Stimulated activated CD8-positive, alpha-beta memory T cell treated with anti-CD3 and anti-CD28 coated beads, Interleukin-15, amount 100 ng/mL, for 24 hours (primary cell): ENCODE data around the gene TMPRSS11D.

Source experiments
- DNase-seq: peaks from one replicate; pipeline ENCODE4 v3.0.0-alpha.2; 2020; ENCODE audit warnings: low read depth

TMPRSS11D gene

GRCh38 chr4:67885762-67886161 lies 2.0 kb upstream of the TMPRSS11D start:
- no peak for DNase-seq

GRCh38 chr4:67884701-67885100 lies 899 bp upstream of the TMPRSS11D start:
- DNase-seq, result no peak

GRCh38 chr4:67883458-67883857 lies 344 bp downstream of the TMPRSS11D start:
- DNase-seq, result no peak

- no peak for DNase-seq
These were observed 2.8 kb downstream of the TMPRSS11D start for GRCh38 chr4:67880866-67881610.

GRCh38 chr4:67879486-67879885 lies 4.3 kb downstream of the TMPRSS11D start:
- DNase-seq, result no peak

- no peak for DNase-seq
These were observed 6.7 kb downstream of the TMPRSS11D start for GRCh38 chr4:67877086-67877485.

GRCh38 chr4:67874986-67875385 lies 8.8 kb downstream of the TMPRSS11D start:
- DNase-seq, result no peak

GRCh38 chr4:67873116-67873515 lies 10.7 kb downstream of the TMPRSS11D start:
- no peak for DNase-seq

- DNase-seq, result no peak
These were observed 11.9 kb downstream of the TMPRSS11D start for GRCh38 chr4:67871867-67872266.

GRCh38 chr4:67869580-67870190 lies 14.1 kb downstream of the TMPRSS11D start:
- DNase-seq, result no peak

- no peak for DNase-seq
These were observed 22.3 kb downstream of the TMPRSS11D start for GRCh38 chr4:67861513-67861912.

- DNase-seq, result no peak
These were observed 30.5 kb downstream of the TMPRSS11D start for GRCh38 chr4:67853336-67853735.

- DNase-seq, result no peak
These were observed 62.9 kb downstream of the TMPRSS11D start for GRCh38 chr4:67820903-67821302.

GRCh38 chr4:67810011-67810410 lies 73.8 kb downstream of the TMPRSS11D start:
- DNase-seq, result no peak

- DNase-seq, result no peak
These were observed 74.3 kb downstream of the TMPRSS11D start for GRCh38 chr4:67809502-67809901.

- no peak for DNase-seq
These were observed 87.0 kb downstream of the TMPRSS11D start for GRCh38 chr4:67796810-67797209.

GRCh38 chr4:67790721-67791120 lies 93.1 kb downstream of the TMPRSS11D start:
- no peak for DNase-seq

GRCh38 chr4:67787311-67787710 lies 96.5 kb downstream of the TMPRSS11D start:
- no peak for DNase-seq

GRCh38 chr4:67785528-67785927 lies 98.3 kb downstream of the TMPRSS11D start:
- no peak for DNase-seq

- DNase-seq, result no peak
These were observed 104.2 kb downstream of the TMPRSS11D start for GRCh38 chr4:67779631-67780030.

GRCh38 chr4:67776746-67777145 lies 107.1 kb downstream of the TMPRSS11D start:
- DNase-seq, result no peak
